ENCODE measurements around the gene NIBAN1.

DNA sequence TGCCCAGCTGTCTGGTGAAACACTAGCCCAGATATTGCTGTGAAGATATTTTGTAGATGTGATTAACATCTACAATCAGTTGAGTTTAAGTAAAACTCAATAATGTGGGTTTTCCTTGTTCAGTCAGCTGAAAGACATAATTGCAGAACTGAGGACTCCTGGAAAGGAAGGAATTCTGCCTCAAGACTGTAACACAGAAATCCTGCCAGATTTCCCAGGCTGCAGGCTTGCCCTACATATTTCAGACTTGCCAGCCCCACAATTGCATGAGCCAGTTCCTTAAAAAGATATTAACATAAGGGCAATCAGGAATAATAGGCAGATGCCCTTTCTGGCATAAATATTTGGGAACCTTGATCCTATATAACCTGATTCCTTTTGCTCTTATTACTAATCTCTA, 14.2 kb upstream of the NIBAN1 start:
- TF ChIP-seq, protein P1, sequence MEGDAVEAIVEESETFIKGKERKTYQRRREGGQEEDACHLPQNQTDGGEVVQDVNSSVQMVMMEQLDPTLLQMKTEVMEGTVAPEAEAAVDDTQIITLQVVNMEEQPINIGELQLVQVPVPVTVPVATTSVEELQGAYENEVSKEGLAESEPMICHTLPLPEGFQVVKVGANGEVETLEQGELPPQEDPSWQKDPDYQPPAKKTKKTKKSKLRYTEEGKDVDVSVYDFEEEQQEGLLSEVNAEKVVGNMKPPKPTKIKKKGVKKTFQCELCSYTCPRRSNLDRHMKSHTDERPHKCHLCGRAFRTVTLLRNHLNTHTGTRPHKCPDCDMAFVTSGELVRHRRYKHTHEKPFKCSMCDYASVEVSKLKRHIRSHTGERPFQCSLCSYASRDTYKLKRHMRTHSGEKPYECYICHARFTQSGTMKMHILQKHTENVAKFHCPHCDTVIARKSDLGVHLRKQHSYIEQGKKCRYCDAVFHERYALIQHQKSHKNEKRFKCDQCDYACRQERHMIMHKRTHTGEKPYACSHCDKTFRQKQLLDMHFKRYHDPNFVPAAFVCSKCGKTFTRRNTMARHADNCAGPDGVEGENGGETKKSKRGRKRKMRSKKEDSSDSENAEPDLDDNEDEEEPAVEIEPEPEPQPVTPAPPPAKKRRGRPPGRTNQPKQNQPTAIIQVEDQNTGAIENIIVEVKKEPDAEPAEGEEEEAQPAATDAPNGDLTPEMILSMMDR (IDR thresholded peaks at IDR 0.05), result no peak
- TF ChIP-seq EP300 (IDR thresholded peaks at IDR 0.05), result no peak
- TF ChIP-seq POLR2A (IDR thresholded peaks at IDR 0.05), result no peak
